ENCODE data around the gene DENND4A.
"Not testable (repeated sequence)": the region's sequence is repeated elsewhere in the genome, so short reads cannot be mapped to it uniquely, and the experiment has no call there.

Gene DENND4A

DNA sequence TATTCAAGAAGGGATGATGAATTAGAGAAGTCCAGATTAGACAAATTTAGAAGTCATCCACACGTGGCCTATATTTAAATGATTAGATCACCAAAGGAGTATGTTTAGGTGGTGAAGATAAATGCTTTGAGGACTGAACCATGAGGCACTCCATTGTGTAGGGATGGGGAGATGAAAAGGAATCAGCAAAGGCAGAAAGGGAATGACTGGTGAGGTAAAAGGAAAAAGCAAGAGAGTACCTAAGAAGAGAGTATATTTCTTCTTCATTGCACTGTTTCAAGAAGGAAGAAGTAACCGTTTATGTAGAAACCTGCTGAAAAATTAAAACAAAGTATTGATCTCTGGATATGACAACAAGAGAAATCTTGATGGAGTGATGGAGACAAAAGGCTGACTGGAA, 40.7 kb downstream of the DENND4A start:
- Histone ChIP-seq H3K9me3 (ENCODE audit: low read length) (no peaks in the 10 kb centered on the region), H3K27me3 (ENCODE audit: insufficient read depth, low read length) (no peaks in the 10 kb centered on the region), H2AFZ (ENCODE audit: low read depth, low read length) (no peak overlapping the region), H3K4me1 (ENCODE audit: insufficient read depth, low read length) (no peaks in the 10 kb centered on the region), H3K36me3 (ENCODE audit: insufficient read depth, low read length) (no peaks in the 10 kb centered on the region), H3K4me3 (ENCODE audit: low read length) (no peak overlapping the region)

DNA sequence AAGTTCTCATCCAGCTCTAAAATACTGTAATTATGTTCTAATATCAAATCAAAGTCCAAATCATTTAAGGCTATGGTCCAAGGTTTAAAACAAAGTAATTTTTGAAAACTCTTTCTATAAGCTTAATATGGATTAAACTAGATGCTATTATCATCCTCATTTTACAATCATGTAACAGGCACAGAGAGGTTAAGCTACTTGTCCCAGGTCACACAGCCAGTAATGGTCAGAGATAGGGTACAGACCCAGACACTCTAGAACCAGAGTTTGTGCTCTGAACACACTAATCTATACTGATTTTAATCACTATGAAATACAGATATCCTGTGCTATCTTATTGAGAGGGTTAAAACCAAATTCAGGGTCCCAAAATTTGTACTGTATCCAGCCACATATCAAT, 44.8 kb downstream of the DENND4A start:
- peaks cover 6% of the 10 kb centered on the region for H3K4me1 ChIP-seq (ENCODE audit: insufficient read depth, low read length)
- H3K36me3 ChIP-seq (ENCODE audit: insufficient read depth, low read length) = no peaks in the 10 kb centered on the region
- no peak overlapping the region for H2AFZ ChIP-seq (ENCODE audit: low read depth, low read length)
- H3K4me3 ChIP-seq (ENCODE audit: low read length) = no peak overlapping the region
- H3K9me3 ChIP-seq (ENCODE audit: low read length) = no peaks in the 10 kb centered on the region
- no peaks in the 10 kb centered on the region for H3K27me3 ChIP-seq (ENCODE audit: insufficient read depth, low read length)

DNA sequence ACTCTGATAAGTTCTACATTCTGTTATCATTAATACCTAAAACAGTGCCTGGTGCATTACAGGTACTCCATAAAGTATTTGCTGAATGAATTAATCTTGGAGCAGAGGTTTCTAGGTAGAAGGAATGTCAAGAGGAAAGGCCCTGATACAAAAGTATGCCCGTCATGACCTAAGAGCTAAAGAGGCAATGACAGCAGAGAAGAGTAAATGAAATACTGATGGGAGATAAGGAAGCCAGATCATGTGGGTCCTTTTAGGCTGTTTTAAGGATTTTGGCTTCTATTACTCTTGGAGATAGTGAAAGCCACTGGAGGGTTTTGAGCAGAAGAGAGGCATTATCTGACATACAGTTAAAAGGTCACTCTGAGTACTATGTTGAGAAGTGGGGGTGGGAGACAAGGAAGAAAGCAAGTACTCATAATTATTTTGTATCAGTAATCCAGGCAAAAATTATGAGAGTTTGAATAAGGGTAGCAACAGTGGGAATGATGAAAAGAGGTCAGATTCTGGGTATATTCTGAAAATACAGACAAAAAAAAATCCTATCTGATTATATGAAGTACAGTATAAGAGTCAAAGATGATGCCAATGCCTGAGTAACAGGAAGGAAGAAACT, 48.3 kb downstream of the DENND4A start:
- Histone ChIP-seq H3K4me1 (ENCODE audit: insufficient read depth, low read length) (peaks cover 6% of the 10 kb centered on the region), H3K27me3 (ENCODE audit: insufficient read depth, low read length) (no peaks in the 10 kb centered on the region), H2AFZ (ENCODE audit: low read depth, low read length) (no peak overlapping the region), H3K4me3 (ENCODE audit: low read length) (no peak overlapping the region), H3K9me3 (ENCODE audit: low read length) (no peaks in the 10 kb centered on the region), H3K36me3 (ENCODE audit: insufficient read depth, low read length) (no peaks in the 10 kb centered on the region)

DNA sequence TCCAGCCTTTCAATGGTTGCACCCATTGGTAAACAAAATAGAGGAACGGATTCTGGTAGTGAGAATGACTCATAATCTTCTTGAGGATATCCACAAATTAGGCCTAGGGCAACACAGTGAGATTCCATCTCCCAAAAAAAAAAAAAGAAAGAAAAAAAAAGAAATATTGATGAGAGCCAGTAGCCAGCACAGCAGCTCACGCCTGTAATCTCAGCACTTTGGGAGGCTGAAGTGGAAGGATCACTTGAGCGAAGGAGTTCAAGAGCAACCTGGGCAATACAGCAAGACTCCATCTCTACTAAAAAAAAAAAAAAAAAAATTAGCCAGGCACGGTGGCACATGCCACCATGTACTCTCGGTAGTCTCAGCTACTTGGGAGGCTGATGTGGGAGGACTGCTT, 51.9 kb downstream of the DENND4A start:
- no peaks in the 10 kb centered on the region for H3K9me3 ChIP-seq (ENCODE audit: low read length)
- no peak overlapping the region for H3K4me3 ChIP-seq (ENCODE audit: low read length)
- peaks cover 6% of the 10 kb centered on the region for H3K4me1 ChIP-seq (ENCODE audit: insufficient read depth, low read length)
- H3K27me3 ChIP-seq (ENCODE audit: insufficient read depth, low read length) = no peaks in the 10 kb centered on the region
- H2AFZ ChIP-seq (ENCODE audit: low read depth, low read length) = no peak overlapping the region
- H3K36me3 ChIP-seq (ENCODE audit: insufficient read depth, low read length) = peaks cover 2% of the 10 kb centered on the region

DNA sequence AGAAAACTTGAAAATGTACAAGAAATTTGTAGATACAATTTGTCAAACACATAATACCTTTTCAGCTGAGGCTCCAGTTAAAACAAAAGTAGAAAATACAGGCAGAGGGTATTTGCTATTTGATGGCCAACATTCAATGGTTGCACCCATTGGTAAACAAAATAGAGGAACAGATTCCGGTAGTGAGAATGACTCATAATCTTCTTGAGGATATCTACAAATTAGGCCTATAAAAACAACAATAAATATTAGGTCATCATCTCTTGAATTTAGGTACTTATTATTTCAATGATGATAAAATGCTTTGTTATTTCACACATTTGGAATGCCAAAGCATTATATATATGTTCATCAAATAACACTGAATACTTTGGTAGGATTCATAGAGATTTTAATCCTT, 53.4 kb downstream of the DENND4A start:
- Histone ChIP-seq H3K4me3 (ENCODE audit: low read length) (no peak overlapping the region), H2AFZ (ENCODE audit: low read depth, low read length) (no peak overlapping the region), H3K36me3 (ENCODE audit: insufficient read depth, low read length) (peaks cover 2% of the 10 kb centered on the region), H3K9me3 (ENCODE audit: low read length) (no peaks in the 10 kb centered on the region), H3K4me1 (ENCODE audit: insufficient read depth, low read length) (peaks cover 6% of the 10 kb centered on the region), H3K27me3 (ENCODE audit: insufficient read depth, low read length) (no peaks in the 10 kb centered on the region)

DNA sequence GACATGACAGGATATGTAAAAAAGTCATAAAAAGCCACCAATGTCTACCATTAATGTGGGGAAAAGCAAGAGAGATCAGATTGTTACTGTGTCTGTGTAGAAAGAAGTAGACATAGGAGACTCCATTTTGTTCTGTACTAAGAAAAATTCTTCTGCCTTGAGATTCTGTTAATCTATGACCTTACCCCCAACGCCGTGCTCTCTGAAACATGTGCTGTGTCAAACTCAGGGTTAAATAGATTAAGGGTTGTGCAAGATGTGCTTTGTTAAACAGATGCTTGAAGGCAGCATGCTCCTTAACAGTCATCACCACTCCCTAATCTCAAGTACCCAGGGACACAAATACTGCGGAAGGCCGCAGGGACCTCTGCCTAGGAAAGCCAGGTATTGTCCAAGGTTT, 58.5 kb downstream of the DENND4A start:
- not testable (repeated sequence) for H3K4me1 ChIP-seq (ENCODE audit: insufficient read depth, low read length)

DNA sequence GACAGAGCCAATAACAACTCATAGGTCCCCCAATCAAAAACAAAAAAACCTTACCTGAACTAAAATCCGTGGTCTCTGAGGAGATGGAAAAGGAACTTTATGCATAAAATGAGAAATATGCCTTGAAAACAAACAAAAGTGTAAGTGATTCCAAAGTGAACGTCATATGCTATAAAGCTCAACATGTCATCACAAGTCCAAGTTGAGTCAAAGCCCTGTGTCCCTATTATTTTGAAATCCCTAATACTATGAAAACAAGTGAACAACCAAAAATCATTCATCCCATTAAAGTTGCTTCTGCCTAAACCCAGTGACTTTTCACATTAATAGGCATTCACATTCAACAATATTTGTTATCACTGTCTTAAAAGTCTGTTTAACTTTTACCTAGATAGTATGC, 59.4 kb downstream of the DENND4A start:
- no peak overlapping the region for H3K4me3 ChIP-seq (ENCODE audit: low read length)
- no peaks in the 10 kb centered on the region for H3K27me3 ChIP-seq (ENCODE audit: insufficient read depth, low read length)
- H3K9me3 ChIP-seq (ENCODE audit: low read length) = no peaks in the 10 kb centered on the region
- peaks cover 8% of the 10 kb centered on the region for H3K4me1 ChIP-seq (ENCODE audit: insufficient read depth, low read length)
- H3K36me3 ChIP-seq (ENCODE audit: insufficient read depth, low read length) = peaks cover 2% of the 10 kb centered on the region
- no peak overlapping the region for H2AFZ ChIP-seq (ENCODE audit: low read depth, low read length)

More for the DNA sequence above, 58.5 kb downstream of the DENND4A start:
- H3K9me3 ChIP-seq (ENCODE audit: low read length); H3K27me3 ChIP-seq (ENCODE audit: insufficient read depth, low read length); H3K4me3 ChIP-seq (ENCODE audit: low read length); H2AFZ ChIP-seq (ENCODE audit: low read depth, low read length); H3K36me3 ChIP-seq (ENCODE audit: insufficient read depth, low read length): not testable (repeated sequence)

DNA sequence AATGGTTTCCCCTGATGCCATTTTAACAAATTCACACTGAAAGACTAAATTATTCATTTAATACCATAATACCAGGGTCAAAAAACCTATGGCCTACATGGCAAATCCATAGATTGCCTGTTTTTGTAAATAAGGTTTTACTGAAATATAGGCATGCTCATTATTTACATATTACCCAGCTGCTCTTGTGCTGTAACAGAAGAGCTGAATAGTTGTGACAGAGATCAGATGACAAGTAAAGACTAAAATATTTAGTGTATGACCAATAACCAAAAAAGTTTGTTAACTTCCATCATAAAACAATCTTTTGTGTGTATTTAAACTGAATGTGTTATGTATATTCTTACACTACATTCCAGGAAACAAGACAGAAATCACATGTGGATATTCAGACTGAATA, 60.2 kb downstream of the DENND4A start:
- H2AFZ ChIP-seq (ENCODE audit: low read depth, low read length) = no peak overlapping the region
- H3K27me3 ChIP-seq (ENCODE audit: insufficient read depth, low read length) = no peaks in the 10 kb centered on the region
- H3K4me3 ChIP-seq (ENCODE audit: low read length) = no peak overlapping the region
- no peaks in the 10 kb centered on the region for H3K9me3 ChIP-seq (ENCODE audit: low read length)
- H3K4me1 ChIP-seq (ENCODE audit: insufficient read depth, low read length) = peaks cover 8% of the 10 kb centered on the region
- H3K36me3 ChIP-seq (ENCODE audit: insufficient read depth, low read length) = peaks cover under 1% of the 10 kb centered on the region

DNA sequence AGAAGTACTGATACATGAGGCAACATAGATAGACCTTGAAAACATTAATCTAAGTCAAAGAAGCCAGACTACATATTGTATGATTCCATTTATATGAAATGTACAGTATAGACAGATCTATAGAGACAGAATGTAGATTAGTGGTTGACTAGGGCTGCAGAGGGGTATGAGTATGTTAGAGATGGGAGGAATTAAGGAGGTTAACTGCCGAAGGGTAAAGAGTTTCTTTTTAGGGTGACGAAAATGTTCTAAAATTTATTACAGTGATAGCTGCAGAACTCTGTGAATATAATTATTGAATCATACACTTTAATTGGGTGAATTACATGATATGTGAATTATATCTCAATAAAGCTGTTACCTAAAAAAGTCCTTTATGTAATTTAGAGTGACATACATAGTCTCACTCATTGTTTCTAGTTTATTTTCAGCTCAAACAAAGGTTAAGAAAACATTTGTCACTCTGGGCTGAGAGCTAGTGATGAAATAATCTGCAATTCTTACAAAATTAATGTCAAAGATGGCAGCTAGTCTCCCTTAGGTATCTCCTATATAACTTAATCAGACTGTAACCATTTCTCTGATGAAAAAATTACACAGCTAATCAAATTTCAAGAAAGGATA, 61.4 kb downstream of the DENND4A start:
- Histone ChIP-seq H3K9me3 (ENCODE audit: low read length) (no peaks in the 10 kb centered on the region), H3K36me3 (ENCODE audit: insufficient read depth, low read length) (no peaks in the 10 kb centered on the region), H2AFZ (ENCODE audit: low read depth, low read length) (no peak overlapping the region), H3K4me3 (ENCODE audit: low read length) (no peak overlapping the region), H3K27me3 (ENCODE audit: insufficient read depth, low read length) (no peaks in the 10 kb centered on the region), H3K4me1 (ENCODE audit: insufficient read depth, low read length) (peaks cover 8% of the 10 kb centered on the region)

DNA sequence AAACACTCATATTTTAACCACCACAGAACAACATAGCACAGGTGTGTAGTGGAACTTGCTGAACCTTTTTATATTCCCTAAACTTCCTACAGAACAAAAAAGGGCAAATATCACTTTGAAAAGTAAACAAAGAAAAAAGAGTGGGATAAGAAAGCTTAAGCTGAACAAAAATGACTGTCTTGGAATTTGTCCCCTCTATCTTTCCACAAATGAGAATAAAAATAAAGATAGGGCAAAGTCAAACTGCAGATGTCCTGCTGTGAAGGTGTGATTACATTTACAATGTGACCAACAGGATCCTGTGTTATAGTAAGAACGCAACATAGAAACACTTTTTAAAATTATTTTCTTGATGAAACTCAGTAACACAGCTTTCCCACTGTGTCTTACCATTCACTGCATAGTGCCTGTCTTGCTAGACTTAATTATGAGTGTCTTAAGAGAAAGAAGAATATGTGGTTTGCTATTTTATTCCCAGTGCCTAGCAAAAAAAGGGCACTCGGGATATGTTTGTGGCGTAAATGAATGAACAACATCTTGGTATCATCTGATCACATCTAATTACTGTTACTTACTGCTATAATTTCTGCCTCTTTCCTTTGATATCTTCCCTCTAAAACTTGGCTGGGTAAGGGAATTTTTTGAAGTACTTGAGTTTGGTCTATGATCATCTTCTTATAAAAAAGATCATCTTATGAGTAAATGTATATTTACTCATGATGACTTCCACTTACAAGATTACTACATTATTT, 67.5 kb downstream of the DENND4A start:
- H3K4me3 ChIP-seq (ENCODE audit: low read length) = no peak overlapping the region
- H2AFZ ChIP-seq (ENCODE audit: low read depth, low read length) = no peak overlapping the region
- H3K36me3 ChIP-seq (ENCODE audit: insufficient read depth, low read length) = no peaks in the 10 kb centered on the region

DNA sequence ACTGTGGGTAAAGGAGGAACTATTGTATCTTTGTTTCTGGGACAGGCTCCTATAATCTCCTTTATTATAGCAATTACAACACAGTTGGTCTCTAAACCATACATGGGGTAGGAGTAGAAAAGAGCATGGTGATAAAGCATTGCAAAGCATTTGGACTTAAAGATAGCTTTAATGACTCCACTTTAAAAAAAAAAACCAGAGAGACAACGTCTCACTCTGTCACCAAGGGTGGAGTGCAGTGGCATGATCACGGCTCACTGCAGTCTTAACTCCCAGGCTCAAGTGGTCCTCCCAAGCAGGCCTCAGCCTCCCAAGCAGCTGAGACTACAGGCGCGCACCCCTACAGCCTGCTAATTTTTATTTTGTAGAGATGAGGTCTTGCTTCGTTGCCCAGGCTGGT, 68.2 kb downstream of the DENND4A start:
- Histone ChIP-seq H3K4me3 (ENCODE audit: low read length) (no peak overlapping the region), H3K9me3 (ENCODE audit: low read length) (no peaks in the 10 kb centered on the region), H3K4me1 (ENCODE audit: insufficient read depth, low read length) (no peaks in the 10 kb centered on the region), H3K36me3 (ENCODE audit: insufficient read depth, low read length) (peaks cover 2% of the 10 kb centered on the region), H3K27me3 (ENCODE audit: insufficient read depth, low read length) (no peaks in the 10 kb centered on the region), H2AFZ (ENCODE audit: low read depth, low read length) (no peak overlapping the region)

More for the DNA sequence above, 67.5 kb downstream of the DENND4A start:
- Histone ChIP-seq H3K4me1 (ENCODE audit: insufficient read depth, low read length) (no peaks in the 10 kb centered on the region), H3K27me3 (ENCODE audit: insufficient read depth, low read length) (no peaks in the 10 kb centered on the region), H3K9me3 (ENCODE audit: low read length) (no peaks in the 10 kb centered on the region)

DNA sequence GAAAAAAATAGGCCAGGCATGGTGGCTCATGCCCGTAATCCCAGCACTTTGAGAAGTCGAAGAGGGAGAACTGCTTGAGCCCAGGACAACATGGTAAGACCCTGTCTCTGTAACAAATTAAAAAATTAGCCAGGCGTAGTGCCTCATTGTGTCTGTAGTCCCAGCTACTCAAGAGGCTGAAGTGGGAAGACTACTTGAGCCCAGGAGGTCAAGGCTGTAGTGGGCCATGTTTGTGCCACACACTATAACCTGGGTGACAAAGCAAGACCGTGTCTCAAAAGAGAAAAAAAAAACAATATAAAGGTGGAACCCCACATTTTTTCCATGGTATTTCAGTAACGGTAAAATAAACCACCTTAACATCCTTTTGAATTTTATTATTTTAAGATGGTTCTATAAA, 69.9 kb downstream of the DENND4A start:
- H3K4me3 ChIP-seq (ENCODE audit: low read length) = no peak overlapping the region
- no peaks in the 10 kb centered on the region for H3K4me1 ChIP-seq (ENCODE audit: insufficient read depth, low read length)
- no peaks in the 10 kb centered on the region for H3K9me3 ChIP-seq (ENCODE audit: low read length)
- no peaks in the 10 kb centered on the region for H3K27me3 ChIP-seq (ENCODE audit: insufficient read depth, low read length)
- peaks cover 2% of the 10 kb centered on the region for H3K36me3 ChIP-seq (ENCODE audit: insufficient read depth, low read length)
- H2AFZ ChIP-seq (ENCODE audit: low read depth, low read length) = no peak overlapping the region

DNA sequence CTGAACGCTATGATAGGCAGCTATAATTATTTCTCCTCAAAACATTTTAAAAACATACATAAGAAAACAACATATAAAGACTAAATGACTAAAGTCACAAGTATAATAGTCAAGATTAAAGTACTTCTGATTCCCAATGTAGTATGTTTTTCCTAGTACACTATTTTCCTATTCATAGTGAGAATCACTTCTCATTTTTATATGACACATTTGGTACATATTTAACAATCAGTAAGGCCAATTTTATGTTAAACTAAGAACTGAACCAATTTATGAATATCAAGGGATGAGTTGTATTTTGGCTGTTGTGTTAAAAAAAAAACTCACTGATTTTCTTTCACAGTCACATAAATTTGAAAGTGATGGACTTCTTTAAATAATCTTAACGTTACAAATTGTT, 79.7 kb downstream of the DENND4A start:
- H3K4me1 ChIP-seq (ENCODE audit: insufficient read depth, low read length) = no peaks in the 10 kb centered on the region
- peaks cover 5% of the 10 kb centered on the region for H3K9me3 ChIP-seq (ENCODE audit: low read length)
- no peak overlapping the region for H2AFZ ChIP-seq (ENCODE audit: low read depth, low read length)
- no peaks in the 10 kb centered on the region for H3K27me3 ChIP-seq (ENCODE audit: insufficient read depth, low read length)
- H3K4me3 ChIP-seq (ENCODE audit: low read length) = no peak overlapping the region
- peaks cover 3% of the 10 kb centered on the region for H3K36me3 ChIP-seq (ENCODE audit: insufficient read depth, low read length)
